GM12872 (cell line): Measurements from ENCODE around the gene ABLIM3.

Experiments used
- CTCF ChIP-seq: IDR thresholded peaks from 3 replicates; pipeline ENCODE4 v1.5.1; 2011; ENCODE audit warnings: low read depth, mild to moderate bottlenecking, low read length, moderate library complexity; ENCODE audit not compliant: insufficient read depth

ABLIM3 gene

GRCh38 chr5:149274939-149275338 lies 133.6 kb downstream of the ABLIM3 start:
- TF ChIP-seq CTCF, result no peak

GRCh38 chr5:149277801-149278200 lies 136.5 kb downstream of the ABLIM3 start:
- no peak for TF ChIP-seq CTCF

- no peak for TF ChIP-seq CTCF
These were observed 137.3 kb downstream of the ABLIM3 start for GRCh38 chr5:149278451-149279210.

- no peak for TF ChIP-seq CTCF
These were observed 138.4 kb downstream of the ABLIM3 start for GRCh38 chr5:149279661-149280060.

GRCh38 chr5:149280124-149280523 lies 138.8 kb downstream of the ABLIM3 start:
- no peak for TF ChIP-seq CTCF

GRCh38 chr5:149280802-149281201 lies 139.5 kb downstream of the ABLIM3 start:
- TF ChIP-seq CTCF, result no peak

- TF ChIP-seq CTCF, result no peak
These were observed 141.0 kb downstream of the ABLIM3 start for GRCh38 chr5:149282027-149282965.
